HCT116 (cell line): ENCODE results near the gene CD19. TPM values are rescaled to one million over a fixed set of nuclear protein-coding genes. Genes with fewer than 3 reads are reported as not detected.

Experiments
- ATAC-seq: fragments of 200-7000 bp; cut with Tn5 transposase; 2 replicates; pipeline ENCODE4 v1.9.1; 2020; ENCODE audit warnings: mild to moderate bottlenecking, moderate library complexity
- BruUV-seq: library from RNA; stranded (reverse); fragments of 400-500 nt; replicated peaks from 2 replicates; lab custom pipeline; 2021; lab: Mats Ljungman, UMichigan
- CTCF ChIA-PET: fragments of 300-600 bp; sonication (Branson Sonifier 250); formaldehyde crosslinking; loops from one replicate; lab custom pipeline; 2021; ENCODE audit warnings: antibody characterized with exemption; lab: Charles Lee
- POLR2A ChIA-PET: fragments of 300-600, 350-600 bp; sonication (Branson Sonifier 250); formaldehyde crosslinking; loops from one replicate; lab custom pipeline; 2021; ENCODE audit warnings: antibody characterized with exemption; lab: Charles Lee
- RAD21 ChIA-PET, 2 experiments: fragments of 300-600 bp; sonication (Branson Sonifier 250); formaldehyde crosslinking; loops; one replicate each; lab custom pipeline; 2023; ENCODE audit warnings: low total read pairs in 2 of 2; ENCODE audit not compliant: uncharacterized antibody in 2 of 2, unreplicated experiment in 2 of 2, low non-redundant PET in 1 of 2; lab: Charles Lee
- DNase-seq: peaks from one replicate; pipeline ENCODE4 v3.0.0-alpha.2; 2010; ENCODE audit warnings: low read depth, low spot score
- H2AFZ ChIP-seq: fragments of 200-600 bp; shearing (Covaris generic), sonication (generic); 2 replicates; pipeline ENCODE4 v1.6.1; 2017; ENCODE audit warnings: low read depth, mixed run types, mixed read lengths, antibody characterized with exemption, low read length; ENCODE audit not compliant: poor library complexity, severe bottlenecking
- H3K27ac ChIP-seq: 2 replicates; pipeline ENCODE4 v1.5.1; 2012; ENCODE audit warnings: low read depth, low read length
- H3K27me3 ChIP-seq: fragments of 200-600 bp; sonication (generic); 2 replicates; pipeline ENCODE4 v1.6.1; 2016; ENCODE audit warnings: mixed run types, low read length, mixed read lengths; ENCODE audit not compliant: insufficient read depth
- H3K36me3 ChIP-seq, 2 experiments: fragments of 200-500 bp in 1 of 2; fragments of 200-600 bp in 1 of 2; sonication (Bioruptor generic) in 1 of 2; sonication (generic) in 1 of 2; 2 replicates each; pipeline versions ENCODE4 v1.5.1 to v1.6.1; 2014 to 2016; ENCODE audit warnings: low read length in 2 of 2, inconsistent platforms in 1 of 2, mixed read lengths in 1 of 2, mixed run types in 1 of 2; ENCODE audit not compliant: insufficient read depth in 2 of 2, control insufficient read depth in 1 of 2
- H3K4me1 ChIP-seq, 2 experiments: fragments of 200-600 bp in 1 of 2; sonication (generic) in 1 of 2; 2 replicates each; pipeline versions ENCODE4 v1.5.1 to v1.6.1; 2012 to 2017; ENCODE audit warnings: low read length in 2 of 2, inconsistent platforms in 1 of 2, mild to moderate bottlenecking in 1 of 2, mixed read lengths in 1 of 2, mixed run types in 1 of 2, moderate library complexity in 1 of 2; ENCODE audit not compliant: insufficient read depth in 2 of 2, control insufficient read depth in 1 of 2
- H3K4me2 ChIP-seq: fragments of 200-600 bp; sonication (generic); 2 replicates; pipeline ENCODE4 v1.6.1; 2017; ENCODE audit warnings: mixed run types, low read length, mixed read lengths
- H3K4me3 ChIP-seq, 2 experiments: fragments of 200-600 bp in 1 of 2; sonication (generic) in 1 of 2; replicated peaks in 1 of 2; 2 replicates each; pipeline ENCODE4 v1.5.1; 2011 to 2016; ENCODE audit warnings: low read length in 2 of 2, control low read depth in 1 of 2, low read depth in 1 of 2, mild to moderate bottlenecking in 1 of 2, mixed read lengths in 1 of 2, mixed run types in 1 of 2
- H3K79me2 ChIP-seq: fragments of 200-600 bp; sonication (generic); 2 replicates; pipeline ENCODE4 v1.6.1; 2017; ENCODE audit warnings: mild to moderate bottlenecking, mixed run types, low read length, moderate library complexity, mixed read lengths; ENCODE audit not compliant: insufficient read depth
- H3K9ac ChIP-seq: fragments of 200-600 bp; sonication (generic); 2 replicates; pipeline ENCODE4 v1.6.1; 2016; ENCODE audit warnings: low read length, mixed read lengths
- H3K9me2 ChIP-seq: fragments of 200-600 bp; sonication (generic), shearing (Covaris generic); 2 replicates; pipeline ENCODE4 v1.6.1; 2017; ENCODE audit warnings: mixed run types, mild to moderate bottlenecking, moderate library complexity; ENCODE audit not compliant: insufficient read depth
- H3K9me3 ChIP-seq, 2 experiments: fragments of 200-500 bp in 1 of 2; fragments of 200-600 bp in 1 of 2; sonication (Bioruptor generic) in 1 of 2; sonication (generic) in 1 of 2; 2 replicates each; pipeline ENCODE4 v1.6.1; 2014 to 2017; ENCODE audit warnings: low read length in 2 of 2, mixed read lengths in 2 of 2, inconsistent platforms in 1 of 2, low read depth in 1 of 2, mild to moderate bottlenecking in 1 of 2, mixed run types in 1 of 2, moderate library complexity in 1 of 2; ENCODE audit not compliant: control insufficient read depth in 1 of 2, insufficient read depth in 1 of 2
- H4K20me1 ChIP-seq: fragments of 200-600 bp; sonication (generic), shearing (Covaris generic); 2 replicates; pipeline ENCODE4 v1.6.1; 2017; ENCODE audit warnings: mixed run types, mild to moderate bottlenecking, moderate library complexity; ENCODE audit not compliant: insufficient read depth
- CBX3 ChIP-seq: IDR thresholded peaks from 2 replicates; pipeline ENCODE4 v1.6.1; 2012; ENCODE audit warnings: low read depth
- CEBPB ChIP-seq: IDR thresholded peaks from 2 replicates; pipeline ENCODE4 v1.6.1; 2012; ENCODE audit warnings: low read depth
- EZH2phosphoT487 ChIP-seq: fragments of 200-600 bp; IDR thresholded peaks from 2 replicates; pipeline ENCODE4 v1.6.1; 2018; ENCODE audit warnings: antibody characterized with exemption, borderline replicate concordance
- FOSL1 ChIP-seq: IDR thresholded peaks from 2 replicates; pipeline ENCODE4 v1.6.1; 2012; ENCODE audit warnings: low read depth
- MAX ChIP-seq: IDR thresholded peaks from 2 replicates; pipeline ENCODE4 v1.6.1; 2012
- POLR2AphosphoS5 ChIP-seq: IDR thresholded peaks from 2 replicates; pipeline ENCODE4 v1.6.1; 2011; ENCODE audit warnings: mild to moderate bottlenecking, low read depth, low read length, moderate library complexity
- SIN3A ChIP-seq: IDR thresholded peaks from 2 replicates; pipeline ENCODE4 v1.6.1; 2012; ENCODE audit warnings: low read depth
- YY1 ChIP-seq: IDR thresholded peaks from 2 replicates; pipeline ENCODE4 v1.6.1; 2011; ENCODE audit warnings: low read length, low read depth, moderate library complexity, mild to moderate bottlenecking; ENCODE audit not compliant: insufficient replicate concordance; ENCODE audit errors: extremely low read depth
- ZFX ChIP-seq: fragments of 450-650 bp; IDR thresholded peaks from 2 replicates; pipeline ENCODE4 v1.6.1; 2017
- ZNF274 ChIP-seq: fragments of 200-500 bp; sonication (Bioruptor generic); IDR thresholded peaks from 2 replicates; pipeline ENCODE4 v1.6.1; 2014; ENCODE audit warnings: mild to moderate bottlenecking, low read depth, low read length, inconsistent platforms
- intact Hi-C: fragments of 100-400 bp; cut with micrococcal nuclease; formaldehyde crosslinking; loops from 2 replicates; pipeline ENCODE4 v1.10.0; 2022
- total RNA-seq: library from RNA; stranded (reverse); gene quantifications from one replicate; pipeline ENCODE4 v1.2.1, GENCODE V29; 2021; ENCODE audit not compliant: unreplicated experiment
- TF ChIP-seq, protein P1 (sequence below): IDR thresholded peaks from 2 replicates; pipeline ENCODE4 v1.6.1; 2012
- TF ChIP-seq, protein P2 (sequence below): IDR thresholded peaks from 2 replicates; pipeline ENCODE4 v1.6.1; 2011; ENCODE audit warnings: mild to moderate bottlenecking, low read length, moderate library complexity; ENCODE audit not compliant: insufficient replicate concordance; ENCODE audit errors: extremely low read depth
- TF ChIP-seq, protein P3 (sequence below), 3 experiments: fragments of 200-600 bp in 1 of 3; sonication (generic) in 1 of 3; IDR thresholded peaks in 2 of 3; conservative IDR thresholded peaks in 1 of 3; 2 replicates each; pipeline ENCODE4 v1.5.1; 2012 to 2017; ENCODE audit warnings: low read depth in 2 of 3, low read length in 2 of 3, antibody characterized with exemption in 1 of 3, borderline replicate concordance in 1 of 3, control low read depth in 1 of 3, mild to moderate bottlenecking in 1 of 3, mixed read lengths in 1 of 3, mixed run types in 1 of 3, moderate library complexity in 1 of 3; ENCODE audit not compliant: insufficient read depth in 1 of 3

Gene CD19
- total RNA-seq, 1 experiment from 2014 or later = 0.27 TPM

DNA sequence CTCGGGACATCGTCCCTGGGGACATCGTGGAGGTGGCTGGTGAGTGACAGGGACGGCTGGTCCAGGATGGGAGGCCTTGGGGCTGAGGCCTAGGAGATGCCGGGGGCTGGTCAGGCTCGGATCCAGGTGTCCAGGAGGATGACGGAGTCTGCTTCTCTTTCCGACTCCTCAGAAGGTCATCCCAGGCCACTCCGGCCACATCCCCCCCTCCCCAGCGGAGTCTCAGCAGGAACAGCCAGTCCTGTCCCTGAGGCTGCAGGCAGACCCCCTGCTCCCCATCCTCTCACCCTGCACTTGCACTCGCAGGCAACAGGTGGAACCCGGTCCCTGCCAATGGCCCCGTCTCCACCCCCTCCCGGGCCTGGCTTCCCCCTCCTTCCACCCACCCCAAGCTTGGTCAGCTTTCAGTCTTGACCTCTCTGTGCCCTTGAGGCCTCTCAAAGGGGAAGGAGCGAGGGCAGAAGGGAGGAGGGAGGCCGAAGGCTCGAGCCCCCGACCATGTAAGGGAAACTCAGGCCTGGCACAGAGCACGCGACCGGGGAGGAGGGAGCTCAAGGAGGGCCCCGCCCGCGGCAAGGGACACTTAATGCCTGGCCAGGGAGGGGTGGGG is 49.1 kb upstream of the CD19 start:
- DNase-seq (no peak), ATAC-seq (no peak)
- no peak overlapping the region for H2AFZ ChIP-seq
- no peaks in the 10 kb centered on the region for H3K79me2 ChIP-seq
- no peaks in the 10 kb centered on the region for H3K9me3 ChIP-seq
- no peaks in the 10 kb centered on the region for H3K27me3 ChIP-seq
- ChIA-PET POLR2A (no interaction called here), RAD21 (no interaction called here), CTCF (no interaction called here)
- H3K4me2 ChIP-seq = no peak overlapping the region
- peaks cover 5 to 17% of the 10 kb centered on the region in 2 experiments; a peak in 2 of 4 replicates for H3K4me1 ChIP-seq
- H4K20me1 ChIP-seq = no peaks in the 10 kb centered on the region
- no peak overlapping the region for H3K27ac ChIP-seq
- no peaks in the 10 kb centered on the region for H3K36me3 ChIP-seq
- no peak overlapping the region for H3K9ac ChIP-seq
- H3K9me2 ChIP-seq = no peaks in the 10 kb centered on the region
- no TSS peak for BruUV-seq
- TF ChIP-seq, protein P1, sequence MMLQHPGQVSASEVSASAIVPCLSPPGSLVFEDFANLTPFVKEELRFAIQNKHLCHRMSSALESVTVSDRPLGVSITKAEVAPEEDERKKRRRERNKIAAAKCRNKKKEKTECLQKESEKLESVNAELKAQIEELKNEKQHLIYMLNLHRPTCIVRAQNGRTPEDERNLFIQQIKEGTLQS = no peak
- TF ChIP-seq, protein P2, sequence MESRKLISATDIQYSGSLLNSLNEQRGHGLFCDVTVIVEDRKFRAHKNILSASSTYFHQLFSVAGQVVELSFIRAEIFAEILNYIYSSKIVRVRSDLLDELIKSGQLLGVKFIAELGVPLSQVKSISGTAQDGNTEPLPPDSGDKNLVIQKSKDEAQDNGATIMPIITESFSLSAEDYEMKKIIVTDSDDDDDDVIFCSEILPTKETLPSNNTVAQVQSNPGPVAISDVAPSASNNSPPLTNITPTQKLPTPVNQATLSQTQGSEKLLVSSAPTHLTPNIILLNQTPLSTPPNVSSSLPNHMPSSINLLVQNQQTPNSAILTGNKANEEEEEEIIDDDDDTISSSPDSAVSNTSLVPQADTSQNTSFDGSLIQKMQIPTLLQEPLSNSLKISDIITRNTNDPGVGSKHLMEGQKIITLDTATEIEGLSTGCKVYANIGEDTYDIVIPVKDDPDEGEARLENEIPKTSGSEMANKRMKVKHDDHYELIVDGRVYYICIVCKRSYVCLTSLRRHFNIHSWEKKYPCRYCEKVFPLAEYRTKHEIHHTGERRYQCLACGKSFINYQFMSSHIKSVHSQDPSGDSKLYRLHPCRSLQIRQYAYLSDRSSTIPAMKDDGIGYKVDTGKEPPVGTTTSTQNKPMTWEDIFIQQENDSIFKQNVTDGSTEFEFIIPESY = no peak
- TF ChIP-seq CBX3 = no peak
- TF ChIP-seq FOSL1 = no peak
- TF ChIP-seq SIN3A = no peak
- no peak for TF ChIP-seq MAX
- no peak for TF ChIP-seq POLR2AphosphoS5
- no peak for TF ChIP-seq YY1
- no peak for TF ChIP-seq EZH2phosphoT487
- TF ChIP-seq, protein P3, sequence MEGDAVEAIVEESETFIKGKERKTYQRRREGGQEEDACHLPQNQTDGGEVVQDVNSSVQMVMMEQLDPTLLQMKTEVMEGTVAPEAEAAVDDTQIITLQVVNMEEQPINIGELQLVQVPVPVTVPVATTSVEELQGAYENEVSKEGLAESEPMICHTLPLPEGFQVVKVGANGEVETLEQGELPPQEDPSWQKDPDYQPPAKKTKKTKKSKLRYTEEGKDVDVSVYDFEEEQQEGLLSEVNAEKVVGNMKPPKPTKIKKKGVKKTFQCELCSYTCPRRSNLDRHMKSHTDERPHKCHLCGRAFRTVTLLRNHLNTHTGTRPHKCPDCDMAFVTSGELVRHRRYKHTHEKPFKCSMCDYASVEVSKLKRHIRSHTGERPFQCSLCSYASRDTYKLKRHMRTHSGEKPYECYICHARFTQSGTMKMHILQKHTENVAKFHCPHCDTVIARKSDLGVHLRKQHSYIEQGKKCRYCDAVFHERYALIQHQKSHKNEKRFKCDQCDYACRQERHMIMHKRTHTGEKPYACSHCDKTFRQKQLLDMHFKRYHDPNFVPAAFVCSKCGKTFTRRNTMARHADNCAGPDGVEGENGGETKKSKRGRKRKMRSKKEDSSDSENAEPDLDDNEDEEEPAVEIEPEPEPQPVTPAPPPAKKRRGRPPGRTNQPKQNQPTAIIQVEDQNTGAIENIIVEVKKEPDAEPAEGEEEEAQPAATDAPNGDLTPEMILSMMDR (IDR thresholded peaks at IDR 0.05 in 2 of 3, conservative IDR thresholded peaks at IDR 0.05 in 1 of 3; ENCODE audit: borderline replicate concordance in 1 of 3, insufficient read depth in 1 of 3, low read depth in 2 of 3, low read length in 2 of 3) = no peak
- no peak for TF ChIP-seq ZNF274
- no peak for TF ChIP-seq CEBPB
- TF ChIP-seq ZFX = no peak
- H3K4me3 ChIP-seq = no peak overlapping the region
- intact Hi-C loops = no loop called here
